IgD-negative memory B cell (primary cell): ENCODE results near the gene TCL1A. TPM values are rescaled to one million over a fixed set of nuclear protein-coding genes. Genes with fewer than 3 reads are reported as not detected.

Experiments
- polyA plus RNA-seq: library from polyadenylated mRNA; unstranded; fragments of 300-500 nt; fragmentation: Illumina TruSeq; gene quantifications from one replicate; pipeline ENCODE4 v1.2.3, GENCODE V29; 2021

TCL1A gene
- polyA plus RNA-seq, 1 donor from 2014 or later = 4.9 TPM

Other genes with a start within 250 kb of the TCL1A start
- 8.8 TPM for gene SYNE3, start 197.5 kb downstream of the TCL1A start, polyA plus RNA-seq
- 34.5 TPM for gene GLRX5, start 179.1 kb downstream of the TCL1A start, polyA plus RNA-seq
- gene TCL1B, start 27.7 kb downstream of the TCL1A start, polyA plus RNA-seq = not detected
- not detected for gene TUNAR, start 162.7 kb upstream of the TCL1A start, polyA plus RNA-seq